Activated CD8-positive, alpha-beta memory T cell treated with anti-CD3 and anti-CD28 coated beads, Interleukin-2, amount 10 ng/mL, durations not matched to agents 7 days and 5 days (primary cell): ENCODE results near the gene RAD54L. TPM values are rescaled to one million over a fixed set of nuclear protein-coding genes. Genes with fewer than 3 reads are reported as not detected.
A peak's percentile ranks its signal among the peaks of the same experiment; 100 is the strongest.
"Not testable (repeated sequence)": the region's sequence is repeated elsewhere in the genome, so short reads cannot be mapped to it uniquely, and the experiment has no call there.

Source experiments
- ATAC-seq: fragments of 150-1000 bp; cut with Tn5 transposase; one replicate; pipeline ENCODE4 v1.10.0; 2021; ENCODE audit warnings: moderate library complexity
- CTCF ChIA-PET: fragments of 350-600 bp; sonication (Branson Sonifier 250); formaldehyde crosslinking; loops from one replicate; lab custom pipeline; 2021; ENCODE audit warnings: antibody characterized with exemption; lab: Charles Lee
- DNase-seq: peaks from one replicate; pipeline ENCODE4 v3.0.0-alpha.2; 2020
- H3K27ac Mint-ChIP-seq: one replicate; pipeline ENCODE4 v1.8.0; 2021; ENCODE audit warnings: mild to moderate bottlenecking, mixed read lengths
- H3K27me3 Mint-ChIP-seq: one replicate; pipeline ENCODE4 v1.8.0; 2021; ENCODE audit warnings: mixed read lengths
- H3K36me3 Mint-ChIP-seq: one replicate; pipeline ENCODE4 v1.8.0; 2021; ENCODE audit warnings: mild to moderate bottlenecking, mixed read lengths
- H3K4me1 Mint-ChIP-seq: one replicate; pipeline ENCODE4 v1.8.0; 2021; ENCODE audit warnings: mixed read lengths
- H3K4me3 Mint-ChIP-seq: one replicate; pipeline ENCODE4 v1.8.0; 2021; ENCODE audit warnings: mild to moderate bottlenecking, moderate library complexity, mixed read lengths
- H3K9me3 Mint-ChIP-seq: one replicate; pipeline ENCODE4 v1.8.0; 2022; ENCODE audit warnings: low read depth, mixed read lengths
- total RNA-seq, 2 experiments: library from RNA; stranded (reverse); gene quantifications; one replicate each; pipeline ENCODE4 v1.2.3, GENCODE V29; 2021

The RAD54L gene
- total RNA-seq, 2 experiments from 2014 or later, result 57.2 to 85.3 TPM

GRCh38 chr1:46244656-46245371, 2.7 kb upstream of the RAD54L start:
- H3K9me3 Mint-ChIP-seq, result no peaks in the 10 kb centered on the region
- no peaks in the 10 kb centered on the region for H3K27me3 Mint-ChIP-seq
- CTCF ChIA-PET, result interaction anchor here (0.6 to 4.1 kb wide), 26 partner anchors 9 to 631 kb away, joined by 3 to 53 read pairs (median 4); partner anchors contain the start of genes GPBP1L1 and NSUN4
- no peak overlapping the region for H3K4me3 Mint-ChIP-seq
- no peak overlapping the region for H3K27ac Mint-ChIP-seq
- DNase-seq (no peak), ATAC-seq (no peak)
- H3K4me1 Mint-ChIP-seq, result peaks cover 27% of the 10 kb centered on the region
- H3K36me3 Mint-ChIP-seq, result peaks cover 12% of the 10 kb centered on the region

GRCh38 chr1:46246136-46246535, 1.4 kb upstream of the RAD54L start:
- not testable (repeated sequence) for H3K9me3 Mint-ChIP-seq, H3K4me3 Mint-ChIP-seq, DNase-seq, H3K27ac Mint-ChIP-seq, ATAC-seq, H3K27me3 Mint-ChIP-seq
- Mint-ChIP-seq H3K36me3 (peaks cover 20% of the 10 kb centered on the region), H3K4me1 (peaks cover 34% of the 10 kb centered on the region)
- CTCF ChIA-PET, result interaction anchor here (0.8 to 4.1 kb wide), 12 partner anchors 9 to 184 kb away, joined by 3 to 53 read pairs (median 4); partner anchors contain the start of genes NSUN4 and POMGNT1

- ATAC-seq (peak; percentile 74), DNase-seq (peak; percentile 85)
- Mint-ChIP-seq H3K27ac (peak overlapping the region; percentile 98), H3K4me3 (peak overlapping the region; percentile 99), H3K9me3 (no peaks in the 10 kb centered on the region), H3K4me1 (peaks cover 37% of the 10 kb centered on the region), H3K36me3 (peaks cover 25% of the 10 kb centered on the region), H3K27me3 (no peaks in the 10 kb centered on the region)
- CTCF ChIA-PET, result interaction anchor here (0.8 to 4.1 kb wide), 14 partner anchors 16 to 187 kb away, joined by 3 to 53 read pairs (median 4); partner anchors contain the start of genes NSUN4 and POMGNT1
Measured at GRCh38 chr1:46246548-46247435, 771 bp upstream of the RAD54L start.

- ATAC-seq (no peak), DNase-seq (peak; percentile 67)
- Mint-ChIP-seq H3K27me3 (no peaks in the 10 kb centered on the region), H3K27ac (peak overlapping the region; percentile 89), H3K4me3 (peak overlapping the region; percentile 99), H3K4me1 (peaks cover 48% of the 10 kb centered on the region), H3K36me3 (peaks cover 40% of the 10 kb centered on the region), H3K9me3 (no peaks in the 10 kb centered on the region)
- CTCF ChIA-PET, result interaction anchor here (1.0 to 1.6 kb wide), 3 partner anchors 17 to 68 kb away, joined by 3 to 4 read pairs (median 3); no protein-coding TSS in a partner anchor
Measured at GRCh38 chr1:46248122-46248920, 758 bp downstream of the RAD54L start.

- no peak for DNase-seq
- H3K27me3 Mint-ChIP-seq, result no peaks in the 10 kb centered on the region
- no peak for ATAC-seq
- peaks cover 25% of the 10 kb centered on the region for H3K4me1 Mint-ChIP-seq
- peaks cover 55% of the 10 kb centered on the region for H3K36me3 Mint-ChIP-seq
- no peak overlapping the region for H3K27ac Mint-ChIP-seq
- no peaks in the 10 kb centered on the region for H3K9me3 Mint-ChIP-seq
- H3K4me3 Mint-ChIP-seq, result no peak overlapping the region
- CTCF ChIA-PET, result interaction anchor here (0.9 to 1.5 kb wide), 2 partner anchors 9 to 92 kb away, joined by 4 read pairs; no protein-coding TSS in a partner anchor
Measured at GRCh38 chr1:46254668-46255067, 7.1 kb downstream of the RAD54L start.

- Mint-ChIP-seq H3K27me3 (no peaks in the 10 kb centered on the region), H3K27ac (no peak overlapping the region), H3K4me3 (no peak overlapping the region), H3K9me3 (no peaks in the 10 kb centered on the region), H3K4me1 (peaks cover 14% of the 10 kb centered on the region), H3K36me3 (peaks cover 59% of the 10 kb centered on the region)
- DNase-seq (no peak), ATAC-seq (no peak)
- CTCF ChIA-PET, result no interaction called here
Measured at GRCh38 chr1:46256523-46256922, 9.0 kb downstream of the RAD54L start.

- CTCF ChIA-PET, result interaction anchor here (1.0 kb wide), 1 partner anchor 16 kb away, joined by 3 read pairs; no protein-coding TSS in a partner anchor
- Mint-ChIP-seq H3K4me3 (no peak overlapping the region), H3K9me3 (no peaks in the 10 kb centered on the region), H3K27ac (no peak overlapping the region), H3K4me1 (no peaks in the 10 kb centered on the region), H3K27me3 (no peaks in the 10 kb centered on the region), H3K36me3 (peaks cover 62% of the 10 kb centered on the region)
- no peak for DNase-seq
- ATAC-seq, result no peak
Measured at GRCh38 chr1:46262508-46262907, 14.9 kb downstream of the RAD54L start.

- no peak for DNase-seq
- Mint-ChIP-seq H3K4me1 (no peaks in the 10 kb centered on the region), H3K36me3 (peaks cover 62% of the 10 kb centered on the region), H3K27ac (no peak overlapping the region), H3K4me3 (no peak overlapping the region), H3K9me3 (no peaks in the 10 kb centered on the region), H3K27me3 (no peaks in the 10 kb centered on the region)
- ATAC-seq, result no peak
- CTCF ChIA-PET, result interaction anchor here (1.0 kb wide), 1 partner anchor 17 kb away, joined by 3 read pairs; no protein-coding TSS in a partner anchor
Measured at GRCh38 chr1:46263146-46263545, 15.6 kb downstream of the RAD54L start.

- H3K9me3 Mint-ChIP-seq, result no peaks in the 10 kb centered on the region
- peaks cover 60% of the 10 kb centered on the region for H3K36me3 Mint-ChIP-seq
- no peaks in the 10 kb centered on the region for H3K4me1 Mint-ChIP-seq
- DNase-seq (no peak), ATAC-seq (no peak)
- no peak overlapping the region for H3K4me3 Mint-ChIP-seq
- CTCF ChIA-PET, result no interaction called here
- no peaks in the 10 kb centered on the region for H3K27me3 Mint-ChIP-seq
- H3K27ac Mint-ChIP-seq, result no peak overlapping the region
Measured at GRCh38 chr1:46268578-46268977, 21.0 kb downstream of the RAD54L start.

GRCh38 chr1:46274225-46275029, 26.9 kb downstream of the RAD54L start:
- H3K27ac Mint-ChIP-seq, result no peak overlapping the region
- H3K4me3 Mint-ChIP-seq, result no peak overlapping the region
- DNase-seq (no peak), ATAC-seq (no peak)
- no peaks in the 10 kb centered on the region for H3K4me1 Mint-ChIP-seq
- peaks cover 58% of the 10 kb centered on the region for H3K36me3 Mint-ChIP-seq
- CTCF ChIA-PET, result interaction anchor here (1.5 to 2.3 kb wide), 2 partner anchors 9 to 29 kb away, joined by 5 read pairs; no protein-coding TSS in a partner anchor
- no peaks in the 10 kb centered on the region for H3K27me3 Mint-ChIP-seq
- no peaks in the 10 kb centered on the region for H3K9me3 Mint-ChIP-seq

- ATAC-seq, result no peak
- CTCF ChIA-PET, result interaction anchor here (1.5 to 2.3 kb wide), 2 partner anchors 9 to 30 kb away, joined by 5 read pairs; no protein-coding TSS in a partner anchor
- H3K27ac Mint-ChIP-seq, result no peak overlapping the region
Measured at GRCh38 chr1:46275030-46275337, 27.4 kb downstream of the RAD54L start.

More at GRCh38 chr1:46275030-46275337, 27.4 kb downstream of the RAD54L start:
- H3K9me3 Mint-ChIP-seq, result no peaks in the 10 kb centered on the region
- H3K27me3 Mint-ChIP-seq, result no peaks in the 10 kb centered on the region
- no peak for DNase-seq
- no peaks in the 10 kb centered on the region for H3K4me1 Mint-ChIP-seq
- H3K4me3 Mint-ChIP-seq, result no peak overlapping the region
- peaks cover 55% of the 10 kb centered on the region for H3K36me3 Mint-ChIP-seq
